RWPE2 (cell line): ENCODE data around the gene CYP24A1.

Experiments
- ATAC-seq: fragments of 200-7000 bp; cut with Tn5 transposase; 3 replicates; pipeline ENCODE4 v1.9.1; 2021; ENCODE audit warnings: low read depth
- DNase-seq: peaks from one replicate; pipeline ENCODE4 v3.0.0-alpha.2; 2020; ENCODE audit warnings: low spot score
- H3K27ac ChIP-seq: fragments of 450-650 bp; 2 replicates; pipeline ENCODE4 v1.5.1; 2017; ENCODE audit warnings: mild to moderate bottlenecking; ENCODE audit not compliant: poor library complexity, severe bottlenecking
- H3K27me3 ChIP-seq: fragments of 250-450 bp; sonication (Bioruptor Pico); 2 replicates; pipeline ENCODE4 v1.5.1; 2021; ENCODE audit warnings: mild to moderate bottlenecking, moderate library complexity; ENCODE audit not compliant: insufficient read depth, poor library complexity, severe bottlenecking
- H3K36me3 ChIP-seq: fragments of 250-450 bp; sonication (Bioruptor Pico); 2 replicates; pipeline ENCODE4 v1.5.1; 2020; ENCODE audit warnings: low read depth, mild to moderate bottlenecking, moderate library complexity
- H3K4me1 ChIP-seq: fragments of 250-450 bp; sonication (Bioruptor Pico); 2 replicates; pipeline ENCODE4 v1.5.1; 2021; ENCODE audit warnings: mild to moderate bottlenecking, moderate library complexity; ENCODE audit not compliant: insufficient read depth, poor library complexity, severe bottlenecking
- H3K4me3 ChIP-seq: fragments of 250-450 bp; sonication (Bioruptor Pico); 2 replicates; pipeline ENCODE4 v1.5.1; 2021; ENCODE audit warnings: mild to moderate bottlenecking, moderate library complexity; ENCODE audit not compliant: severe bottlenecking
- H3K9me3 ChIP-seq: fragments of 250-450 bp; sonication (Bioruptor Pico); 2 replicates; pipeline ENCODE4 v1.5.1; 2021; ENCODE audit warnings: mild to moderate bottlenecking, moderate library complexity; ENCODE audit not compliant: severe bottlenecking
- CTCF ChIP-seq: fragments of 450-650 bp; IDR thresholded peaks from one replicate; pipeline ENCODE4 v1.5.1; 2017; ENCODE audit warnings: mild to moderate bottlenecking, moderate library complexity; ENCODE audit not compliant: poor library complexity, severe bottlenecking

CYP24A1 gene

GRCh38 chr20:54161821-54162149 lies 12.0 kb downstream of the CYP24A1 start:
- H3K27ac ChIP-seq = no peak overlapping the region
- no peaks in the 10 kb centered on the region for H3K4me1 ChIP-seq
- no peak overlapping the region for H3K4me3 ChIP-seq
- no peaks in the 10 kb centered on the region for H3K36me3 ChIP-seq
- H3K27me3 ChIP-seq = no peaks in the 10 kb centered on the region
- no peak for ATAC-seq
- H3K9me3 ChIP-seq = no peaks in the 10 kb centered on the region
- no peak for TF ChIP-seq CTCF
- no peak for DNase-seq

GRCh38 chr20:54161008-54161820 lies 12.6 kb downstream of the CYP24A1 start:
- H3K9me3 ChIP-seq = no peaks in the 10 kb centered on the region
- no peaks in the 10 kb centered on the region for H3K36me3 ChIP-seq
- ATAC-seq (no peak), DNase-seq (no peak)
- TF ChIP-seq CTCF = no peak
- H3K4me3 ChIP-seq = no peak overlapping the region
- no peaks in the 10 kb centered on the region for H3K4me1 ChIP-seq
- H3K27ac ChIP-seq = no peak overlapping the region
- no peaks in the 10 kb centered on the region for H3K27me3 ChIP-seq

GRCh38 chr20:54160065-54161007 lies 13.4 kb downstream of the CYP24A1 start:
- H3K27me3 ChIP-seq = no peaks in the 10 kb centered on the region
- no peaks in the 10 kb centered on the region for H3K9me3 ChIP-seq
- no peak for DNase-seq
- no peaks in the 10 kb centered on the region for H3K4me1 ChIP-seq
- no peak for ATAC-seq
- H3K27ac ChIP-seq = no peak overlapping the region
- no peak for TF ChIP-seq CTCF
- H3K36me3 ChIP-seq = no peaks in the 10 kb centered on the region
- H3K4me3 ChIP-seq = no peak overlapping the region

DNA sequence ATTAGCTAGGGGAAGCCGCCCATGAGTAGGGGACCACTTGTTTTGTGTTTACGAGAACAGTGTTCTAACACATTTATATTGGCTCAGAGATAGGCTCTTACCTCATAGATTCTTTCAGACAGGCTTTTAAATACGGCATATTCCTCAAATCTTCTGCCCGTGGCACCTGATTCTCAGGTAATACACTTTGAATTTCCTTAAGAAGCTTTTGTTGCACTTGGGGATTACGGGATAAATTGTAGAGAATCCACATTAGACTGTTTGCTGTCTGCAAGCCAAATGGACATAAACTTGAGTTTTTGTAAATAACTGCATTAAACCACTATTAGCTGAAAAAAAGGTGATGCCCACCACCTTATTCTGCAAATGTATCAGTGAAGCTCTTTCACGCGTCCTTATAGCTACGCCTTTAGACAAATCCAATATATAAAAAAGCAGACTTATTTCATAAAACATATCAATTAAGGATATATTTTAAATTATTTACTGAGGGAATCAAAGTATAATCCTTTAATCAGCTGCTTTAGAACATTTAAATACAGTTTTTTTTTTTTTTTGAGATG lies 14.8 kb downstream of the CYP24A1 start:
- H3K27me3 ChIP-seq = no peaks in the 10 kb centered on the region
- DNase-seq (no peak), ATAC-seq (no peak)
- H3K4me3 ChIP-seq = no peak overlapping the region
- no peak for TF ChIP-seq CTCF
- no peaks in the 10 kb centered on the region for H3K9me3 ChIP-seq
- H3K27ac ChIP-seq = no peak overlapping the region
- H3K36me3 ChIP-seq = no peaks in the 10 kb centered on the region
- no peaks in the 10 kb centered on the region for H3K4me1 ChIP-seq
